T47D (cell line): Measurements from ENCODE around the gene AGAP2.

ENCODE experiments used
- DNase-seq, 2 experiments: peaks; one replicate each; pipeline versions ENCODE4 v3.0.0 to v3.0.0-alpha.2; 2011 to 2012; ENCODE audit warnings: low read depth in 1 of 2, low spot score in 1 of 2
- JUND ChIP-seq: IDR thresholded peaks from 2 replicates; pipeline ENCODE4 v1.6.1; 2012; ENCODE audit warnings: low read depth
- in situ Hi-C: cut with HindIII; loops from 2 replicates; pipeline ENCODE4 v1.10.0; 2016; ENCODE audit warnings: low sequenced_read_pairs, low pct_unique_long_range_greater_than_20kb

AGAP2 gene

GRCh38 chr12:57755454-57756372, 17.2 kb upstream of the AGAP2 start:
- in situ Hi-C loops = no loop called here
- DNase-seq = peak; percentile 50 to 60
- no peak for TF ChIP-seq JUND

- DNase-seq = no peak
- in situ Hi-C loops = no loop called here
- TF ChIP-seq JUND = no peak
Measured at GRCh38 chr12:57755194-57755453, 16.6 kb upstream of the AGAP2 start.

GRCh38 chr12:57754411-57755193, 16.1 kb upstream of the AGAP2 start, which contains the start of gene MARCHF9:
MARCHF9 (plus strand) TSS chr12:57755103; CDS start chr12:57755529, 426 bp downstream.
- TF ChIP-seq JUND = no peak
- in situ Hi-C loops = no loop called here
- peak; percentile 94 to 98 for DNase-seq

- no peak for TF ChIP-seq JUND
- DNase-seq = no peak
- in situ Hi-C loops = no loop called here
Measured at GRCh38 chr12:57753756-57754337, 15.3 kb upstream of the AGAP2 start.

GRCh38 chr12:57752668-57753000, 14.1 kb upstream of the AGAP2 start:
- no peak for DNase-seq
- in situ Hi-C loops = no loop called here
- TF ChIP-seq JUND = no peak

GRCh38 chr12:57751788-57752667, 13.5 kb upstream of the AGAP2 start, which contains the start of gene CDK4:
CDK4 (minus strand) TSS chr12:57752310; CDS start chr12:57751717, 593 bp downstream.
- peak; percentile 91 to 100 for DNase-seq
- no peak for TF ChIP-seq JUND
- in situ Hi-C loops = no loop called here

- in situ Hi-C loops = no loop called here
- DNase-seq = no peak
- TF ChIP-seq JUND = no peak
Measured at GRCh38 chr12:57751432-57751787, 12.9 kb upstream of the AGAP2 start.

GRCh38 chr12:57750561-57751431, 12.3 kb upstream of the AGAP2 start:
- in situ Hi-C loops = no loop called here
- no peak for TF ChIP-seq JUND
- no peak for DNase-seq

- TF ChIP-seq JUND = no peak
- in situ Hi-C loops = no loop called here
- DNase-seq = no peak
Measured at GRCh38 chr12:57749061-57749460, 10.5 kb upstream of the AGAP2 start.

- in situ Hi-C loops = no loop called here
- no peak for TF ChIP-seq JUND
- no peak for DNase-seq
Measured at GRCh38 chr12:57746025-57746424, 7.5 kb upstream of the AGAP2 start.

GRCh38 chr12:57745485-57745881, 6.9 kb upstream of the AGAP2 start:
- no peak for DNase-seq
- TF ChIP-seq JUND = no peak
- in situ Hi-C loops = no loop called here
